GM18520 (cell line): ENCODE results near the gene SPSB2.
"Not testable (repeated sequence)": the region's sequence is repeated elsewhere in the genome, so short reads cannot be mapped to it uniquely, and the experiment has no call there.

ENCODE experiments used
- ATAC-seq: cut with Tn5 transposase; IDR thresholded peaks from one replicate; pipeline ENCODE4 v1.9.1; 2021; ENCODE audit not compliant: unreplicated experiment

Gene SPSB2, protein sequence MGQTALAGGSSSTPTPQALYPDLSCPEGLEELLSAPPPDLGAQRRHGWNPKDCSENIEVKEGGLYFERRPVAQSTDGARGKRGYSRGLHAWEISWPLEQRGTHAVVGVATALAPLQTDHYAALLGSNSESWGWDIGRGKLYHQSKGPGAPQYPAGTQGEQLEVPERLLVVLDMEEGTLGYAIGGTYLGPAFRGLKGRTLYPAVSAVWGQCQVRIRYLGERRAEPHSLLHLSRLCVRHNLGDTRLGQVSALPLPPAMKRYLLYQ

DNA sequence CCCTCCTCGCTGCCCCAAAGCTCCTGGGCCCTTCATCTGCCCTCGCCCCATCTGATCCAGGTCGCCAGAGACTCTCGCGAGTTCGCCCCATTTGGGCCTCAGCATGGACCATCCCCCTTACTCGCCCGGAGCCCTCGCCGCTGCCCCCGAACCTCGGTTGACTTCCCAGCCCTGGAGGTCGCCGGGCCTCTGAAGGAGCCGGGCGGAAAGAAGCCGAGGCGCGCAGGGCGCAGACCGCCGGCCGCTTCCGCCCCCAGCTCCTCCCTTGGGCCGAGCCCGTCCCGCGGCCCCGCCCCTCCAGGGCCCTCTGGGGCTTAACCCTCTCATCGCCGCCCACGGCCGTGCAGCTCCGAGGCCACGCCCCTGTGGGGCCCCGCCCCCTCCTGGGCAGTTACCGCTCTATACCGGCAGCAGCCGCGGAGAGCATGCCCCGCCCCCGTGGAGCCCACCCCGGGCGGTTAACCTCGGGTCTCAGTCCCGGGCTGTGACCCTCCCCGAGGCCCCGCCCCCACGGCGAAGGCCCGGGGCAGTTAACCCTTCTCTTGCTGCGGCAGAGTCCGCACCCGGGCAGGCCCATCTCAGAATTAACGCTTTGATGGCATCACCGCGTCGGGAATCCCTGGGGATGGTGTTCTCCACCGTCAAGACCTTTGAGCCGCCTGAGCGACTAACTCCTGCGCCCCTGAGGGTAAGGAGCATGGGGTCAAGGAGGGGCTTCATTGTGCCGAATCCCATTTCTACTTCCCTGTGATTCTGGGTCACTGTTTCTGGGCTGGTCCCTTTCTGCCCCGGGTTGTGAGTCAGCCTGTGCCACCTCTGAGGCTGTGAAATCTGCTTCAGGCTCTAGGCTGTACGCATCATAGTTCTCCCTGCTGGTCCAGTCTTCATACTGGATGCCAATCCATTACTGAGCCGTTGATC lies at the start of gene SPSB2:
TSS of gene SPSB2 (minus strand) at position 210 of the 921 bp plus-strand sequence. CDS start 402 bp downstream, outside the sequence.
- peak; percentile 65 for ATAC-seq

DNA sequence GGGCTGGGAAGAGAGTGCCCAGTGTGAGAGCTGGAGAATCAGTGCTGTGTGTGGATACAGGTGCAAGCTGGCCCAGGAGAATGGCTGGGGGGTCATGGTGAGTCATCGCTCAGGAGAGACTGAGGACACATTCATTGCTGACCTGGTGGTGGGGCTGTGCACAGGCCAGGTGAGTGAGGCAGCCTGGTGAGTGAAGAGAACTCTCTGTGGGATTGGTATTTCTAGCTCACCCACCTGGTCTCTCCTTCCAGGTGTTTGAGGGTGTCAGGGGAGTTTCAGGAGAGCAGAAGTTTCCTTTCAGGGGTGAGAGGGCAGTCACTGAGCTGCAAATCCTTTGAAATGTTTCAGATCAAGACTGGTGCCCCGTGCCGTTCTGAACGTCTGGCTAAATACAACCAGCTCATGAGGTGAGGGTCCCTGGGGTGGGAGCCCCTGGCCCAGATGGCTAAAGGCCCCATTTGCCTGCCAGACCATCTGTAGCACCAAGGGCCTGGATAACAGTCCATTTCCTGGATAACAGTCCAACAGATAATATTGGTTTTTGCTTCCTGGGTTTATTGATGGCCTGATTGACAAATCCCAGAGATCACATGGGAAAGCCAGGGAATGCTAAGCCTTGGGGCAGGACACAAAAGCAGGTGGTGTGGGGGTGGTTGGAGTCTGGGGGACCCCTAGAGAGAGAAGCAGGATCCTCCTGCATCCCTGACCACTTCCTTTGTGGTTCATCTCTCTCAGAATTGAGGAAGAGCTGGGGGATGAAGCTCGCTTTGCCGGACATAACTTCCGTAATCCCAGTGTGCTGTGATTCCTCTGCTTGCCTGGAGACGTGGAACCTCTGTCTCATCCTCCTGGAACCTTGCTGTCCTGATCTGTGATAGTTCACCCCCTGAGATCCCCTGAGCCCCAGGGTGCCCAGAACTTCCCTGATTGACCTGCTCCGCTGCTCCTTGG lies 49.2 kb upstream of the SPSB2 start:
- no peak for ATAC-seq

DNA sequence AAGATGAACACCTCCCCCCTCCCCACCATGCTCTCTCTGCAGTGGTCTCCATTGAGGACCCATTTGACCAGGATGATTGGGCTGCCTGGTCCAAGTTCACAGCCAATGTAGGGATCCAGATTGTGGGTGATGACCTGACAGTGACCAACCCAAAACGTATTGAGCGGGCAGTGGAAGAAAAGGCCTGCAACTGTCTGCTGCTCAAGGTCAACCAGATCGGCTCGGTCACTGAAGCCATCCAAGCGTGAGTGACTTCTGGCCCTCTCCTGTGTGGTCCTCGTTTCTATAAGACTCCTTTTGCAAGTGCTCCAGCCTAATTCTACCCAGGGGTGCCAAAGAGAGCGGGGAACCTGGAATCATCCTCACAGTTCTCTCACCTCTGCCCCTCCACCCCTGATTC lies 48.4 kb upstream of the SPSB2 start:
- no peak for ATAC-seq

DNA sequence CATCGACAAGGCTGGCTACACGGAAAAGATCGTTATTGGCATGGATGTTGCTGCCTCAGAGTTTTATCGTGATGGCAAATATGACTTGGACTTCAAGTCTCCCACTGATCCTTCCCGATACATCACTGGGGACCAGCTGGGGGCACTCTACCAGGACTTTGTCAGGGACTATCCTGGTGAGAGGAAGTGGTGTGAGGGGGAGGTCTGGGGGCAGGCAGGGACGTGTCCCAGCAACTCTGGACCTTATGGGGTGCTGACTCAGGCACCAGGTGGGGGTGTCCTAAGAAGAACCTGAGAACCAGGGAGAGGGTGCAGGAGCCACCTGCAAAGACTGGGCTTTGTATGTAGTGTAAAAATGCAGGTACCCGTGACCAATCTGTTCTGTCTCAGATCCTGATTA lies 46.5 kb upstream of the SPSB2 start:
- ATAC-seq, result no peak

DNA sequence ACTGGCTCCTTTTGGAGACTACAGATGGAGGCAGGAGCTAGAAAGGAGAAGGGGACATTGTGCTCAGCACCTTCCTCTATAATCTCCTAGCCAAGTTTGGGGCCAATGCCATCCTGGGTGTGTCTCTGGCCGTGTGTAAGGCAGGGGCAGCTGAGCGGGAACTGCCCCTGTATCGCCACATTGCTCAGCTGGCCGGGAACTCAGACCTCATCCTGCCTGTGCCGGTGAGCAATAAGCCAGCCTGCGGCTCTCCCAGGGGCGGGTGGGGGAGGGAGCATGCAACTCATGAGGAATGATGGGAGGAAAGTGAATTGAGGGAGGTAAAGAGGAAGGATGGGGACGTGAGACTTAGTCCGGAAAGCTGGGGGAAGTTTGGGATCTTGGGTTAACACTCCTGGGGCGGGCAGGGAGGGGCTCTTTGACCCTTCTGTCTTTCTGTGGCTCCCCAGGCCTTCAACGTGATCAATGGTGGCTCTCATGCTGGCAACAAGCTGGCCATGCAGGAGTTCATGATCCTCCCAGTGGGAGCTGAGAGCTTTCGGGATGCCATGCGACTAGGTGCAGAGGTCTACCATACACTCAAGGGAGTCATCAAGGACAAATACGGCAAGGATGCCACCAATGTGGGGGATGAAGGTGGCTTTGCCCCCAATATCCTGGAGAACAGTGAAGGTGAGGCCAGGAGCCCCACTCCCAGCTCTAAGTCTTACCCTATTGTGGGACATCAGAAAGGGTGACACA lies 44.6 kb upstream of the SPSB2 start:
- ATAC-seq, result no peak

DNA sequence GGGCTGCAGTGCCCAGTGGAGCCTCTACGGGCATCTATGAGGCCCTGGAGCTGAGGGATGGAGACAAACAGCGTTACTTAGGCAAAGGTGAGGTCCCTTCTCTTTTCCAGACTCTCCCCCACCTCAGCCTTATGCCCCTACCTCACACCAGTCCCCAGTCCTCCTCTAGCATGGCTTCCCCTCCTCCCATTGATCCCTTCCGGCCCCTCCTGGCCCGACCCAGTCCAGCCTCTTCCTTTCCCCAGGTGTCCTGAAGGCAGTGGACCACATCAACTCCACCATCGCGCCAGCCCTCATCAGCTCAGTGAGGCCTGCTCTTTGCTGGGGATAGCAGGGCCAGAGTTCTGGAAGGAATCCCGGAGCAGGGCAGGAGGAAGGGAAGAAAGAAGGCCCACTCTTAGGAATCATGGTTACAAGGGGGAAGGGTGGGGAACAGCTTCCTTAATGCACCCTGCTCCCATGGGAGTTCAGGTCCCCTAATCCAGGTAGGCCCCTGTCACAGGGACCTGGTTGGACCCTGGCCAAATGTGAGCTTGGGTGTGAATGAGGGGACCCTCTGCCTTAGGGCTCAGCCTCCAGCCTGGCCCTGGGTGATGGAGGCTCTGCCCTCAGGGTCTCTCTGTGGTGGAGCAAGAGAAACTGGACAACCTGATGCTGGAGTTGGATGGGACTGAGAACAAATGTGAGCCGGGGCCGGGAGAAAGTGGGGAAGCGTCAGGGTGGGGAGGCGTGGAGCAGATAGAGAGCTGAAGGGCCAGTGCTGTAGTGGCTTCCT lies 43.5 kb upstream of the SPSB2 start:
- ATAC-seq, result no peak

DNA sequence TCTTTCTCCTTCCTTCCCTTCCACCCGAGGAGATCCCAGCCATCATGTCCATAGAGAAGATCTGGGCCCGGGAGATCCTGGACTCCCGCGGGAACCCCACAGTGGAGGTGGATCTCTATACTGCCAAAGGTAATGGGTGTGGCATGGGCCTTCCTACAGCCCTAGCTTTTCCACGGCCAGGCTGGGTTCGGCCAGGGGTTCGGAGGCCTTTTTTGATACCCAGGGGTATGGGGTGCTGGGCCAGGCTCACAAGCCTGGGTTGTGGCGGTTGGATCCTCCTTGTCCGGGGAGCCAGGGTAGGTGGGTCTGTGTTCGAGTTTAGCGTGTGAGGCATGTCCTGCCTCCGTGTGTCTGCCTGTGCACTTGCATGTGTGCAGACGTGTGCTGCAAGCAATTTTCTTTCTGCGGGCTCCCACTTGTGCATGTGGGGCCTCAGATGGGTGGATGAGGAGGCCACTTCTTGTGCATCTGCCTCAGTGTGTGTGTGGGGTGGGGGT lies 42.7 kb upstream of the SPSB2 start:
- ATAC-seq, result no peak

DNA sequence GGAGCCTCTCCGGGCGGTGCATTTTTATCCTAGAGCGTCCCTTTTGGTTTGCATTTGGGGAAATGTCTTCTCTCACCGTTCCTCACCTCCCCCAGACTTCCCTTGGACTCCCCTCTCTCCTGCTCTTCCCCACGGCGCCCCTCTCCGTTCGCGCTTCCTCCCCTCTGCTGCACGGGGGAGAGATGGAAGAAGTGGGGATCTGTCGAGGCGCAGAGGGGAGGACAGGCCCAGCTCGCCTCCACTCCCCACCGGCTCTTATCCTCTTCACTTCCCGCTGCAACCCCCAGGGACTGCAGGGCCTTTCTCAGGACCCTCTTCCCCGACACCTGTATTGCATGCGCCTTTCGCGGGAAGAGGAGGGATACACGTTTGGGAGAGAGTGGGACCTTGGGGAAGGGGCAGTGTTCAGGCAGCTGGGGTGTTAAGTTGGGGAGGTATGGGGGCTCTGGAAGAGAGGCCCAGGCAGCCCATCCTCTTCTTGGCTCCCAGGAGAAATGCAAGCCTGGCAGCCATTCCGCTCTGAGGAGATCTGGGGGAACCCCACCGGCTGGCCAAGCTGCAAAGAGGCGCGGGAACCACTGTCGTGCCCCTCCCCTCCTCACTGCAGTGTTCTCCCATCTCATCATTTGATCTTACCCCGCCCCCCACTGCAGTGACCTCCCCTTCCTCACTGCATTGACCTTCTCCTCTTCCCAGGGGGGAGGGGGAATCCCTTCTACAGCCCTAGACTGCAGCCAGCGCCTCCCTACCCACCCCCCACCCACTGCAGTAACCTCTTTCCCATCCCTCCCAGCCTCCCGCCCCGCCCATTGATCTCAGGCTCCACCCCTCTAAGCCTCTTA lies 42.1 kb upstream of the SPSB2 start:
- ATAC-seq, result no peak

DNA sequence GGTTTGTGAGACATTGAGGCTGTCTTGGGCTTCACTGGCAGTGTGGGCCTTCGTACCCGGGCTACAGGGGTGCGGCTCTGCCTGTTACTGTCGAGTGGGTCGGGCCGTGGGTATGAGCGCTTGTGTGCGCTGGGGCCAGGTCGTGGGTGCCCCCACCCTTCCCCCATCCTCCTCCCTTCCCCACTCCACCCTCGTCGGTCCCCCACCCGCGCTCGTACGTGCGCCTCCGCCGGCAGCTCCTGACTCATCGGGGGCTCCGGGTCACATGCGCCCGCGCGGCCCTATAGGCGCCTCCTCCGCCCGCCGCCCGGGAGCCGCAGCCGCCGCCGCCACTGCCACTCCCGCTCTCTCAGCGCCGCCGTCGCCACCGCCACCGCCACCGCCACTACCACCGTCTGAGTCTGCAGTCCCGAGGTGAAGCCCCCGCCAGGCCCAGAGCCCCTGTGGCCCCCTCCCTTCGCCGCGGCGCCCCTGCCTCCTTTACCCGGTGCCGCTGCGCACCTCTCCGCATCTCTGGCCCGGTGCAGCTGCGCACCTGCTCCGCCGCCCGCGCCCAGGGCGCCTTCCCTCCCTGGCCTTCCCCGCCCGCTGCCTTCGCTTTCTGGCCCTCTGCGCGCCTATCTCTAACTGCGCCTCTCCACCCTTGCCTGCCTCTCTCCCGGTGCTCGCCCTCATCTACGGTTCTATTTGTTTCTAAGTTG lies 41.3 kb upstream of the SPSB2 start, which contains the start of gene ENO2:
TSS of gene ENO2 (plus strand) at position 335 of the 701 bp plus-strand sequence. CDS start 1,253 bp downstream, outside the sequence.
- ATAC-seq, result peak; percentile 62

DNA sequence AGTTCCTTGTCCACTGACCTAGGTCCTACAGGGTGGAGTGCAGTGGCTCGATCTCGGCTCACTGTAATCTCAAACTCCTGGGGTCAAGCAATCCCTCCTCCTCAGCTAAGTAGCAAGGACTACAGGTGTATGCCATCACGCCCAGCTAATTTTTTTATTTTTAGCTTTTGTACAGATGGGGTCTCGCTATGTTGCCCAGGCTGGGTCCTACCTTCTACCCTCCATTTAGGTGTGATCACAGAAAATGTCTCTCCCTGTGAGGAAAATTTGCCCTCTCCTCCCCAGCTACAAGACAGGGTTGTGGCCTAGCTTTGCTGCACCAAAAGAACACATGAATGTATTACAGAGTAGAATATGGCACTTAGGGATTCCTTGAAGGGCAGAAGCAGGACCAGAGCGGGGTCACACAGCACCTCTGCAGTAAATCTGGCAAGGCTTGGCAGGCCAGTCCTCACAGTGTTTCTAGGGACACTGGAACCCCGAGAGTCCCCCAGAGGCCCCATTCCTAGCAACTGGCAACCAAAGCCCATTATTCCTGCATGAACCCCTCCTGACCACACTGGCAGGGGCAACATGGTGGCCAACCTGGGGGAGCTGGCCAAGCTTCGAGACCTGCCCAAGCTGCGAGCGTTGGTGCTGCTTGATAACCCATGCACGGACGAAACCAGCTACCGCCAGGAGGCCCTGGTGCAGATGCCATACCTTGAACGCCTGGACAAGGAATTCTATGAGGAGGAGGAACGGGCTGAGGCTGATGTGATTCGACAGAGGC lies 39.2 kb upstream of the SPSB2 start:
- no peak for ATAC-seq

DNA sequence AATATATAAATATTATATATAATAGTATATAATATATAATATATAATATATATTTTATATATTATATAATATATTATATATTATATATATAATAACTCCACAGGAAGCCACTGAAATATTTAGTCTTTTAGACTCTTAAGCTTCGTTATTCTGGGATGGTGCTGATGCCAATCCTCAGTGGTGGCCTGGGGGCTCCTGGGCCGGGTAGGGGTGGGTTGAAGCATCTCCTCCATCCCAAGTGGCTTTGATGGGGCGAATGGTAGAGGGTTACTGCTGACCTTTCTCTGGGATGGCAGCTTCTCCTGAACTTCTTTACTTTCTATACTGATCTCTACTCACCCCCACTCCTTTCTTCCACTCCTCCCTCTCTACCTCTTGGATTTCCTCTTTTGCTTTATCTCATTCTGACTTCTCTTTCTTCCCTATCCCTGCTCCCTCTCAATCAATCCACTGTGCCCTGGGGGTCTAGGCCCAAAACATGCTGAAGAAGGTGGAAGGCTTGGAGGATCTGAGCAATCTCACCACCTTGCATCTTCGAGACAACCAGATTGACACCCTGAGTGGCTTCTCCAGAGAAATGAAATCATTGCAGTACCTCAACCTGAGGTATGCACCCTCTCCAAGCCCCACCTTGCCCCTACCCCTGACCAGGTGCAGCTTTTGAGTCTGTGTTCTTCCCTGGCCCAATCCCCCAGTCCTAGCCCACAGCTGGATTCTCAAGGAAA lies 36.5 kb upstream of the SPSB2 start:
- ATAC-seq, result no peak

DNA sequence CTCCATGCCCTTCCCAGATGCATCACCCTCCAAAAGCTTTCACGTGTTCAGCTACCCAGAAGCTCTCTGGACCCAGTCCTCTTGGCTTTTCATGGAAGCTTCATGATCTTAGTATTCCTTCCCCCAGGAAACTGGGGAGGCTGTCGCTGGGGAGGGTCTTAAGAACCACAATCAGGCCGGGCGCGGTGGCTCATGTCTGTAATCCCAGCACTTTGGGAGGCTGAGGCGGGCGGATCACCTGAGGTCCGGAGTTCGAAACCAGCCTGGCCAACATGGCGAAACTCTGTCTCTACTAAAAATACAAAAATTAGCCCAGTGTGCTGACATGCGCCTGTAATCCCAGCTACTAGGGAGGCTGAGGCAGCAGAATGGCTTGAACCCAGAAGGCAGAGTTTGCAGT lies 35.0 kb upstream of the SPSB2 start:
- ATAC-seq, result not testable (repeated sequence)

DNA sequence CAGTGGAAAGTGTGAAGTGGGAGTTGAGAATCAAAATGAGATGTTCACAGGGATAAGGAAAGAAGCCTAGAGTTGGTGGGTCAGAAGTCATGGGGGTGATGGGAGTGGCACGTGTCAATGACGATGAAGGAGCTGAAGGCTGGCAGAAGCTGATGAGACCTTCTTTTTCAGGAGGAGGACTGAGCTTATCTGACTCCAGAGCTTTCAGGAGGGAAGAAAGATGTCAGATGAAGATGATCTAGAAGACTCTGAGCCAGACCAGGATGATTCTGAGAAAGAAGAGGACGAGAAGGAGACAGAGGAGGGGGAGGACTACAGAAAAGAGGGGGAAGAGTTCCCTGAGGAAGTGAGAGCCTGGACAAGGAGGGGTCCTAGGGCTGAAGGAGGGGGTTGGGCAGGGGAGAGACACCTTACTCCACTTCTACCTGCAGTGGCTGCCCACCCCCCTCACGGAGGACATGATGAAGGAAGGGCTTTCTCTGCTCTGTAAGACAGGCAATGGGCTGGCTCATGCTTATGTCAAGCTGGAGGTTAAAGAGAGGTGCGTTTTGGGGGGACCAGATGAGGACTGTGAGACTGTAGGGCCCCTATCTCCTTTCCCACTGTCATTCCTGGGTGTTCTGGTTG lies 32.4 kb upstream of the SPSB2 start:
- no peak for ATAC-seq

DNA sequence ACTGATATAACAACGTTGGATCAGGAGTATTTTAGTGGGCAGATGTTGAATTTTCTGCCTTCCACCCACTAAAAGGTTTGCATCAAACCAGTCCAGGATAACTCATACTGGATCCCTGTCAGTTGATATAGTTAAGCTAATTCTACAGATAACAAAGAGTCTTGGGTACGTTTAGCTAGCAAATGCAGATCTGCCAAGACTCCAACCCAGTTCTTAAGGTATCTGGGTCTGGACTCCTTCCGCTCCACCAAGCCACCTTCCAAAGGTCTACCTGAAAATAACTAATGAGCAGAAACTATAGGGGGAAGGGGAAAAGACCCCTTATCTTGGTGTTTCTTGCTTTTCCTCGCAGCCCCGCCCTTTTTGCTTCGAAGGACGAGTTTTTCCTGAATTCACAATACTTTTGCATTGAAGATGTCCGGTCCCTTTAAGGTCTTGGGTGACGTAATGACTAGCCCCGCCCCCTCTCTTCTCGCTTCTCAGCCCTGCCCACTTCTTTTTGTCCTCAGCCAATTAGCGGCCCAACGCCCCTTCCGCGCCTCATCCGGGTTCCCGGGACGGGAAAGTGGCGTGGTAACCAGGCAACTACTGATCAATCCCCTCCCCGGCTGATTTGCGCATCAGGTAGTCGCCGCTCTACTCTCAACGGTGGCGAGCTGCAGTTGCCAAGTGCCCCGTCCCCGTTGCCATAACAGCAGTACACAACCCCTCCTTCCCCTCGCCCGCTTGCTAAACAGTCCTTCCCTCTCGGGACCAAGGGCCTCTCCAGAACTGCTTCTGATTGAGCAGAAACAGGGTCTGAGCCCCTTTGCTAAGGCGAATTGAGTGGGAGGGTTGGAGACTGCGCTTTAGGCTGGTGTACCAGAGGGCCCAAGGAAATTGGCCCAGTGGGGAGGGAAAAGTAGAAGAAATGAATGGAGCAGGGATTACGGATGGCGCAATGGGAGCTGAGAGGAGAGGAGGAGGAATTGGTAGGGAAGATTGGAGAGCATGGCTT lies 31.5 kb upstream of the SPSB2 start, which contains the start of gene LRRC23:
TSS of gene LRRC23 (plus strand) at position 543 of the 997 bp plus-strand sequence. CDS start 812 bp downstream, outside the sequence.
- peak; percentile 76 for ATAC-seq

DNA sequence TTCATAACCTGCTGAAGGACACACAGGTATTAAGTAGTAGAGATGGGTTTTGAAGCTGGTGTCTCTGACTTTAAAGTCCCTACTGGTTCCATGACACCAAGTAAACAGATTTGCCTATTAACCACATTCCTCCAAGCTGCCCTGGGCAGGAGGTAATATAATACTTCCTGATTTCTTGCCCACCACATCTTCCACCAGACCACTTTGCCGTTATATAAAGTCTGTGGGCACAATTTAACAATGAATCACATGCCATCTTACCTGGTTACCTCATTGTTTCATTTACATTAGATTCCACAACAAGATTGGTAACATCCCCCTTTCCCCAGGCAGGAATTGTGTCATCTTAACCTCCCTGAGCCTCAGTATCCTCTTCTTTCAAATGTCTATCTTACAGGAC lies 30.6 kb upstream of the SPSB2 start:
- ATAC-seq, result no peak
